ENCODE data around the gene PTDSS2.
"Not testable (repeated sequence)": the region's sequence is repeated elsewhere in the genome, so short reads cannot be mapped to it uniquely, and the experiment has no call there.

Gene PTDSS2

DNA sequence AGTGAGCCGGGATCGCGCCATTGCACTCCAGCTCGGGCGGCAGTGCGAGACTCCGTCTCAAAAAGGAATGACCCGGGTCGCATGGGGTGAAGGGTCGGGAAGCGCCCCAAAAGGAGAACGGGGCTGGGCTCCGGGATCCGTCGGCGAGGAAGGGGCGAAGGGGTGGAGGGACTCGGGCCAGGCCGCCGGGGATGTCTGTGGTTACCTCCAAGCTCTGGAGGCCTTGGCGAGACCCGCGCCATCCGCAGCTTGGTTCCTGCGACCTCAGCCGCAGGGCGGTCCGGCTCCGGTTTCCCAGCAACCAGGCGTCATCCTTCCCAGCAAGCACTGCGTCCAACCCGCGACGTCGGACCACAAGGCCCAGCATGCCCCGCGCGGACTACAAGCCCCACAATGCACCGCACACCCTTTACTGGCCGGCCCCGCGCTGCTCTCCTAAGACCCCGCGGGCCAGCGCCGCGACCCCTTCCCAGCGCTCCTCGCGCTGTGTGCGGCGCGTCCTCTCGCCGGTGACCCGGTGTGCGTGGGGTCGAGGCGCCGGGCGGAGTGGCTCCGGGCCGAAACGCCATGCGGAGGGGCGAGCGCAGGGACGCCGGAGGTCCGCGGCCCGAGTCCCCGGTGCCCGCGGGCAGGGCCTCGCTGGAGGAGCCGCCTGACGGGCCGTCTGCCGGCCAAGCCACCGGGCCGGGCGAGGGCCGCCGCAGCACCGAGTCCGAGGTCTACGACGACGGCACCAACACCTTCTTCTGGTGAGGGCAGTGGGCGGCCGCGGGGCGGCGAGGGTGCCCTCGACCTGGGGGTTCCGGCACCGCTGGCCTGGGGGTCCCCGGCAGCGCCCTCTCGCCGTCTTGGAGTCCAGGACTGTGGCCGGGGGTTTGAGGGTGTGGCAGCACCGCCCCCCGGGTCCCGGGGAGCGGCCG, at the start of gene PTDSS2:
PTDSS2 (plus strand) TSS at position 391 of the 920 bp plus-strand sequence; CDS start at position 568, 177 bp downstream.
- in situ Hi-C loops (cut with MboI; ENCODE audit: low sequenced_read_pairs), result no loop called here

DNA sequence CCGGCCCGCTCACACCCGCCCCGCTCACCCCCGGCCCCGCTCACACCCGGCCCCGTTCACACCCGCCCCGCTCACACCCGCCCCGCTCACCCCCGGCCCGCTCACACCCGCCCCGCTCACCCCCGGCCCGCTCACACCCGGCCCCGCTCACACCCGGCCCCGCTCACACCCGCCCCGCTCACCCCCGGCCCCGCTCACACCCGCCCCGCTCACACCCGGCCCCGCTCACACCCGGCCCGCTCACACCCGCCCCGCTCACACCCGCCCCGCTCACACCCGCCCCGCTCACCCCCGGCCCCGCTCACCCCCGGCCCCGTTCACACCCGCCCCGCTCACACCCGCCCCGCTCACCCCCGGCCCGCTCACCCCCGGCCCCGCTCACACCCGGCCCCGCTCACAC, 48.9 kb upstream of the PTDSS2 start:
- in situ Hi-C loops (cut with MboI; ENCODE audit: low sequenced_read_pairs), result not testable (repeated sequence)

DNA sequence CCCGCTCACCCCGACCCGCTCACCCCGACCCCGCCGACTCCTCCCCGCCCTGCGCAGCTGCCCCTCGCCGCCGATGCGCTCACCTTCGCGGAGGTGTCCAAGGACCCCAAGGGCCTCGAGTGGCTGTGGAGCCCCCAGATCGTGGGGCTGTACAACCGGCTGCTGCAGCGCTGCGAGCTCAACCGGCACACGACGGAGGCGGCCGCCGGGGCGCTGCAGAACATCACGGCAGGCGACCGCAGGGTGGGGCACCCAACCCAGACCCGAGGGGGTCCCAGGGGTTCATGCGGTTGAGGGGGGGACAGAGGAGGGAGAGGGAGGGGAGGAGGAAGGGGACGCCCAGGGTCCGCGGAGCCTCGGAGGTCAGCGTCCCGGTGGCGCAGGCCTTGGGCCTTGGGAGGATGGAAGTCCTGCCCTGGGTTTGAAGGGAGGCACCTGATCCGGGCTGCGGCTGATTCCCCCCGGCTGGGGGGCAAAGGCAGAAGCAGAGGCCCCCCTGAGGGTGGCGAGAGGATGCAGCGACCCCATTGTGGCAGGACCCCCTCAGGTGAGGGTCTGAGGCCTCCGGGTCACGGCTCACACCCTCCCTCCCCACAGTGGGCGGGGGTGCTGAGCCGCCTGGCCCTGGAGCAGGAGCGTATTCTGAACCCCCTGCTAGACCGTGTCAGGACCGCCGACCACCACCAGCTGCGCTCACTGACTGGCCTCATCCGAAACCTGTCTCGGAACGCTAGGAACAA, 46.9 kb upstream of the PTDSS2 start:
- in situ Hi-C loops (cut with MboI; ENCODE audit: low sequenced_read_pairs), result no loop called here

DNA sequence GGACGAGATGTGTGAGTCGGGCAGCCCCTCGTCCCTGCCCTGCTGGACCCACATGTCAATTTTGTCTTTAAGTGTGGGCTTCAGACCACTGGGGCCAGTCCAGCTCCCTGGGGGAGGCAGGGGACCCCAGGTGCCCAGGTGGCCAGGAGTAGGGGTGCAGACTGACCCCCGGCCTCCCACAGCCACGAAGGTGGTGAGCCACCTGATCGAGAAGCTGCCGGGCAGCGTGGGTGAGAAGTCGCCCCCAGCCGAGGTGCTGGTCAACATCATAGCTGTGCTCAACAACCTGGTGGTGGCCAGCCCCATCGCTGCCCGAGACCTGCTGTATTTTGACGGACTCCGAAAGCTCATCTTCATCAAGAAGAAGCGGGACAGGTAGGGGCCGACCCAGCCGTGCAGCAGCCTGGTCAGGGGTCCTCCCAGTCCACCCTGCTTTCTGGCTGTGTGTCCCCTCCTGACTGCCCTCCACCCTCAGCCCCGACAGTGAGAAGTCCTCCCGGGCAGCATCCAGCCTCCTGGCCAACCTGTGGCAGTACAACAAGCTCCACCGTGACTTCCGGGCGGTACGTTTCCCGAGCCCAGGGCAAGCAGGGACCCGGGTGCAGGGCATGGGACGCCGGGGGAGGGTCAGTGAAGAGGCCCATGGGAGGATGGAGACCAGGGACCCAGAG, 46.2 kb upstream of the PTDSS2 start:
- in situ Hi-C loops (cut with MboI; ENCODE audit: low sequenced_read_pairs), result no loop called here

DNA sequence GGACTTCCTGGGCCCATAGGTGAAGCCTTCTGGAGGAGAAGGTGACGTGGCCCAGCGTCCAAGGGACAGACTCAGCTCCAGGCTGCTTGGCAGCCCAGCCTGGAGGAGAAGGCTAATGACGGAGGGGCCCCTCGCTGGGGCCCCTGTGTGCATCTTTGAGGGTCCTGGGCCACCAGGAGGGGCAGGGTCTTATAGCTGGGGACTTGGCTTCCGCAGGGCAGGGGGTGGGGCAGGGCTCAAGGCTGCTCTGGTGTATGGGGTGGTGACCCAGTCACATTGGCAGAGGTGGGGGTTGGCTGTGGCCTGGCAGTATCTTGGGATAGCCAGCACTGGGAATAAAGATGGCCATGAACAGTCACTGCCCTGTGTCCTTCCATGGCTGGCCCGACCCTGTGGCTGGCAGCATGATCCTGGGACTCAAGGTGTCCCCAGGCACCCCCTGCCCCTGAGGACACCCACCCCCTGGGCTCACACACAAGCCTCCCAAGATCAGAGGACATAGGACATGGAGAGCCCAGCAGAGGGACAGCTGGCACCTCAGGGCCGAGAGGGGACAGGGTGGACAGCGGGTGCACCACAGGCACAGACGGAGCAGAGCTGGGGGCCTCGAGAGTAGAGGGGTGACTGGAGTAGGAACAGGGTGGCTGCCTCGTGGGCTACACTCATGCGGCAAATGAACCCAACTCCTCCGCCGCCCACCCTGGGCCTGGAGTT, 45.4 kb upstream of the PTDSS2 start:
- in situ Hi-C loops (cut with MboI; ENCODE audit: low sequenced_read_pairs), result no loop called here

DNA sequence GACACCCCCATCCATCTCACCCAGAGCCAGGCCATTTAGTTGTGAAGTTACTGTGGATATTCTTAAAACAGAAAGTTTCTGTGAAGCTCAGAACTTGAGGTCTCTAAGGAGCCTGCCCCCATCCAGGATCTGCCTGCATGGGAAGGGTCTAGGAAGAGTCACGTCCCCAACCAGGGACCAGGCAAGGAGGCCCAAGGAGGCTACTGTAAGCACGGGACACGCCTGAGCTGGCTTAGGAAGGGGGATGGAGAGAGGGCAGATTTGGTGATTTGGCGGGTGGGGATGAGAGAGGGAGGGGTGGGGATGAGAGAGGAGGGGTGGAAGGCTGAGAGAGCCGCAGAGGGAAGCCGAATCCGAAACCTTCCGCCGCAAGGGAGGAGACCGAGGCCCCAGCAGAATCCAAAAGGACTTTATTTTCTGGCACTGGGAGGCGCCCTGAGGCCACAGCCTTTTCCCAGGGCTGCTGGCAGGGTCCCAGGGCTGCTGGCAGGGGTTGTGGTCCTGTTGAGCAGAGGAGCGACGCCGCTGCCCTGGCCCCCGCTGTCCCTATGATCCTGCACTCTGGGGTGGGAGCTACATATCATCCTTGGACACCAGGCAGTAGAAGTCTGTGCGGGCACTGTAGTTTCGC, 44.6 kb upstream of the PTDSS2 start:
- in situ Hi-C loops (cut with MboI; ENCODE audit: low sequenced_read_pairs), result no loop called here

DNA sequence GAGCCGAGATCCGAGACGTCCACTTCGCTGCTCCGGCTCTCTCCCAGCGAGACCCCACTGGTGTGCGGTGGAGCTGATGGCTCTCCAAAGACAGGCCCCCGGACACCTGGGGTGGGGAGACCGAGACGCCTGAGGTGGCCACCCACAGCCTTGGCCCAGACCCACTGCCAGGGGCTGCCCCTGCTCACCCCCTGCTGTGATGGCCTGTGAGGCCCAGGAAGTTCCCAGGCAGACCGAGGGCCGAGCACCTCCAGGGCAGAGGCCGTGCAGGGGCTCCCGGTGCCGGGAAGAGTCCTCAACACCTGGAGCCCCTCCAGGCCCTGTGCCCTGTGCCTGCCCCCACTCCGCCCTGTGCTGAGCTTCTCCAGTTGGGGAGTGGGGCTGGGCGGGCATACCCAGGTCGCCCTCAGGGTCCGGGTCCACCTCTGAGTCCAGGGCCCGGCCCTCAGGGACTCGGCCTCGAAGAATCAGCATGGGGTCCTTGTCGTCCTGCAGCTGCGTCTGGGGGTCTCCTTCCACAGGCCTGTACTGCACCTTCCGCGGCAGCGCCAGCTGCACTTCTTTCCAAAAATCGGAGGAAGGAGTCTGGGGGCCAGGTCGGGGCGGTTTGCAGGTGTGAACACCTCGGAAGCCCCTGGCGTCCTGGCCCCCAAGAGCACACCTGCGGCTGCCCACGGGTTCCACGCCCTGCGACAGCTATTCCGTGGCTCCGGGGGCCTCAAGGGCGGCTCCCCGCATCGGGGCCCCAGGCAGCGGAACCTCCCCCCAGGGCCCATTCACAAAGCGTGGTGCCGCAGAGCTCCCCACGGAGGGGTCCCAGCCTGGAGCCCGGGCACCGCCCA, 43.9 kb upstream of the PTDSS2 start:
- in situ Hi-C loops (cut with MboI; ENCODE audit: low sequenced_read_pairs), result no loop called here

DNA sequence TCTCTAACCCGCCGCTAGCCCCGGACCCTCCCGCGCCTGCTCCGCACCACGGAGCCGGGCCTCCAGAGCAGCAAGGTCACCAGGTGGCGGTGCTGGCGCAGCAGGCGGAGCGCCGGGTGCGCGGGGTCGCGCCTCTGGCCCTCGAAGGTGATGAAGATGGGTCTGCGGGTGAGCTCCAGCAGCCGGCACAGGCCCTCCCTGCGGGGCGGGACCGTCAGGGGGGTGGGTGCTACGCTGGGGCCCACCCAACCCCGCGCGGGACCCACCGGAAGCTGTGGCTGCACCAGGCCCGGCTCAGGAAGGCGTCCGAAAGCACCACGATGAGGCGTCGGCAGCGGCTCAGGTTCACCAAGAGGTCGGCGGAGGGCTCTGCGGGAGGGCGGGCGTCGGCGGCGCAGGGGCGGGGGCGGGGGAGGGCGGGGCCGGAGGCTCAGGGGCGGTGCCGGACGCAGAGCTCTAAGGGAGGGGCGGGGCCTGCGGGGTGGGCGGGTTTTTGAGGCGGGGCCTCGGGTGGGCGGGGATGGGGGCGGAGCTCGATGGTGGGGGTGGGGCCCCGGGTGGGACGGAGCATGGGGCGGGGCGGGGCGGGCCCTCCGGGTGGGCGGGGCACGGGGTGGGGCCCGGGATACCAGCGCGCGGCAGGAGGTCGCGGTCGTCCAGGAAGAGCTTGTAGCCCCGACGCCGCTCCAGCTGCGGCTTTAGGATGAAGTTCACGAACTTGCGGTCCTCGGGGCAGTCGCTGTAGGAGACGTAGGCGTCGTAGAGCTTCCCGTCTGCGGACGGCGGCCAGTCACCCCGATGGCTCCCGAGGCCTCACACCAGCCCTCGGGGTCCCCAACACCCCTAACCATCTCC, 43.1 kb upstream of the PTDSS2 start:
- in situ Hi-C loops (cut with MboI; ENCODE audit: low sequenced_read_pairs), result no loop called here

DNA sequence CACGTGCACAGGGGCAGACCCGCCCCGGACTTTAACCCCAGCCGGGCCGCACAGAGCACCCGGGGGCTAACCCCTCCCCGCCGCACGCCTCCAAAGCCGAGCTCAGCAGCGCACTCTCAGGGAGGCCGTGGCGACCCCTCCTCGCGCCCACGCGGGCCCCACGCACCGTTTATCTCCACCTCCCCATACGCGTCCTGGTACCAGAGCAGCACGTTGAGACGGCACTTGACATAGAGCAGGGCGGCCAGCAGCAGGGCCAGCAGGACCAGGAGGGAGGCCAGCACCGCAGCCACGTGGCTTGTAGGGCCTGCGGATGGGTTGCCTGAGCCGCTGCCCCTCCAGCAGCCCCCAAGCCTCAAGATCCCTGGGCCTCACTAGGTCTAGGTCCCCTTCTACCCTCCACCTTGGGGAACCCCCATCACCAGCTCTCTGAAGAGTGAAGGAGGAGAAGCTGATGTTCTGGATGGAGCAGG, 42.4 kb upstream of the PTDSS2 start:
- in situ Hi-C loops (cut with MboI; ENCODE audit: low sequenced_read_pairs), result no loop called here

DNA sequence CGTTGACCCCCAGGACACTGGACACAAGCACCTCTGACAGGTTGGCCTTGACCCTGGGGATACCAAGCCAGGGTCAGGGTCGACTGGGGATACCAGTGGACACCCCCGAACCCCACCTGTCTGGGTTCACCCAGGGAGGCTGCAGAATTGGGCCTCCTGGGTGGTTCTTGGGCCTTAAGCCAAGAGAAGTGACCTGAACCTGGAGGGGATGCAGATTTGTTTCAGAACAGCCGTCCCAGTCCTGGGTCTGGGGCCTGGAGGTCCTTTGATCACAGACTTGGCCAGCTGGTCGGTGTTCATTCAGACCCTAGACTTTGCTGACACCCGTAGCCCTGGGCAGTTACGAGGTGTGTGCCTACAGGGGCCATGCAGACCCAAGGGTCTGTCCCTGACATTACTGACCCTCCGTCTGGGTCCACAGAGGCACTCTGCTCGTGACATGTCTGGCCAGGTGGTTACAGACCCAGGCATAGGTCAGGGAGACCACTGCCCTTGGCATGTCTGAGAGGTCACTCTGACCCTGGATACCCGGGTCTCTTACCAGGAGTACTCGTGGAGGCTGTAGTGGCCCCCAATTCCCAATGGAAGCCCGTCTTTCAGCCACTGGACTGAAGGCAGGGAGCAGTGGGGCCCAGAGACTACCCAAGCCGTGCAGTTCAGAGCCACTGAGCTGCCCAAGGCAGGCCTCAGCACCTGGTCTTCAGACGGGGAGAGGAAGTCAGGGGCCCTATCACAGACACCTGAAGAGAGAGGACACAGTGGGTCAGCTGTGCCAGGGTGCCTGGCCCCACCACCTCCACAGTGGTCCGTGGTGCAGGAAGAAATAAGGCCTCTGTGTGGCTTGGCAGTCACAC, 41.7 kb upstream of the PTDSS2 start:
- in situ Hi-C loops (cut with MboI; ENCODE audit: low sequenced_read_pairs), result no loop called here

DNA sequence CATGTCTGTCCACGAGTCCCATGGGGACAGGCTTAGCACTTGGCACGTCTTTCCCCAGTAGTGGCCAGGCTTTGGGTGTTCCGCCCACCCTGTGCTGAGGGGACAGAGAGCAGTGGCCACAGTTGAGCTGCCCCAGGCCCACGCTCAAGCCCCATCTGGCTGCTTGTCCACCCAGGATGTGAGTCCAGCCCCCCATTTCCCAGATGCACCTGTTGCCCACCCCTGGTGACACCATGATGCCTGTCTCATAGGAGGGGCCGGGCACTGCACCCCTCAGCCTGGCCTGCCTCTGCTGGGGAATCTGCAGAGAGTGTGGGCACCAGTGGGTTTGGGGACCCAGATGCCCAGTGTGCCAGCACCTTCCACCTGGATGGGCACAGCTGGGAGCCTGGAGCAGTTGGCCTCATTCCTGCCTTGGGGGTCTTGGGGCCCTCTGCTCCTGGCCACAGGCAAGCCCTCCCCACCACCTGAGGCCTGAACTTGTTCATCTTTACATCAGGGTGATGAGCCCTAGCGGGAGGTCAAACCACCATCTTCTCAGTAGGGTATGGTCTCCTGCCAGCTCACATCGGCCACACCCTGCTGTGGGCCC, 41.0 kb upstream of the PTDSS2 start:
- in situ Hi-C loops (cut with MboI; ENCODE audit: low sequenced_read_pairs), result no loop called here

DNA sequence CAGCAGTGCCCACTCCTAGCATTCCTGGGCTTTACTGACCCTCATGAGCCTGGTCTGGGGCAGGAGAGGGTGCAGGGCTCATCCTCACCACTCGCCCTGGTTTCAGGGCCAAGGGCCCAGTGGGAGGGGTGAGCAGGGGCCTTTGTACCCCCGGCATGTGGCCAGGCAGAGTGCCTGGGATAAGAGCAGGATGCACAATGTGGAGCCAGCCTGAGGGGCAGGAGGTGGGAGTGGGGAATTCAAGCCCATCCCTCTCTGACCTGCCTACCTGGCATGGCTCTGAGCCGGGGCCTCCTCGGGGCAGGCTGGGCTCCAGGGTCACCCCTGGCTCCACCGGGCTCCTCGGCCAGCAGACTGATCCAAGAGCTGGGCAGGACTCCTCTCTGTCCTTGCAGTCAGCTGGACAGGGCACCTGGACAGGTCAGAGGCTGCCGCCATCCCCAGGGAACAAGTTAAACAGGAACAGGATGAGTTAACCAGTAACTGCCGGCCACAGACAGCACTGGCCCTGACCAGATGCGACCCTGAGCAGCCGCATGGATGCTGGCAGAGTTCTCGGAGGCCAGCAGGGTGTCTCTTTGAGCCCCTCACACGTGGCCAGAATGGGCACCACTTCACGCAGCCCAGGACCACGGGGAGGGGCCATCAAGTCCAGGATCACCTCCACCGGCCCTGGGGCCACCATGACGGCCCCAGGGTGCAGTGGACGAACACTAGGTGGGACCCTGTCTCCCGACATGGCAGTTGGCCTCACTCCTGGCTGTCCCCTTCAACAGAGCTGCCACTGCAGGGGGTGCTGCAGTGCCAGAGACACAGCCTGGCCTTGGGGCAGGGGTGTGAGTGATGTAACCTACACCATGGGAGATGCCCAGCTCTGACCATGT, 40.2 kb upstream of the PTDSS2 start:
- in situ Hi-C loops (cut with MboI; ENCODE audit: low sequenced_read_pairs), result no loop called here

DNA sequence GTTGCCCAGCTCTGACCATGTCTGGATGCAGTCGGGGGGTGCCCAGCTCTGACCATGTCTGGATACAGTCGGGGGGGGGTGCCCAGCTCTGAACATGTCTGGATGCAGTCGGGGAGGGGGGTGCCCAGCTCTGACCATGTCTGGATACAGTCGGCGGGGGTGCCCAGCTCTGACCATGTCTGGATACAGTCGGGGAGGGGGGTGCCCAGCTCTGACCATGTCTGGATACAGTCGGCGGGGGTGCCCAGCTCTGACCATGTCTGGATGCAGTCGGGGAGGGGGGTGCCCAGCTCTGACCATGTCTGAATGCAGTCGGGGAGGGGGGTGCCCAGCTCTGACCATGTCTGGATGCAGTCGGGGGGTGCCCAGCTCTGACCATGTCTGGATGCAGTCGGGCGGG, 39.4 kb upstream of the PTDSS2 start:
- in situ Hi-C loops (cut with MboI; ENCODE audit: low sequenced_read_pairs), result not testable (repeated sequence)

DNA sequence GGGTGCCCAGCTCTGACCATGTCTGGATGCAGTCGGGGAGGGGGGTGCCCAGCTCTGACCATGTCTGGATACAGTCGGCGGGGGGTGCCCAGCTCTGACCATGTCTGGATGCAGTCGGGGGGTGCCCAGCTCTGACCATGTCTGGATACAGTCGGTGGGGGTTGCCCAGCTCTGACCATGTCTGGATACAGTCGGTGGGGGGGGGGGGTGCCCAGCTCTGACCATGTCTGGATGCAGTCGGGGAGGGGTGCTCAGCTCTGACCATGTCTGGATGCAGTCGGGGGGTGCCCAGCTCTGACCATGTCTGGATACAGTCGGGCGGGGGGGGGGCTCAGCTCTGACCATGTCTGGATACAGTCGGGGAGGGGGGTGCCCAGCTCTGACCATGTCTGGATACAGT, 38.6 kb upstream of the PTDSS2 start:
- in situ Hi-C loops (cut with MboI; ENCODE audit: low sequenced_read_pairs), result not testable (repeated sequence)

DNA sequence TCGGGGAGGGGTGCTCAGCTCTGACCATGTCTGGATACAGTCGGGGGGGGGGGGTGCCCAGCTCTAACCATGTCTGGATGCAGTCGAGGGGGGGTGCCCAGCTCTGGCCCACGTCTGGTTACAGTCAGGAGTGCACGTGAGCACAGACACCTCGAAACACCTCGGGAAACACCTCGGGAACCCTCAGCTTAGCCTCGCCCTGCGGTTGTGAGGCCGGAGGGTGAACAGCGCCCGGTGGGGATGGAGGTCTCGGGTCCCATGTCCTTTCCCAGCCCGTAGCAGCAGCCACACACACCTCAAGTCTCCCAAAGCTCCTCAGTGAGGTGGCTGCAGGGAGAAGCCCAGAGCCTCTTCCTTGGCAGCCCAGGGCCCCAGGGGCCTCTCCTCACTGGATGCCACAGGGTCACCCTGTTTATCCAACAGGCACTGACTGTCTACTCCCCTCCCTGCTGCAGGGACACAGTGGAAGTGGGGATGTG, 37.4 kb upstream of the PTDSS2 start:
- in situ Hi-C loops (cut with MboI; ENCODE audit: low sequenced_read_pairs), result no loop called here

All from hTERT RPE-1 (cell line).